Activated CD8-positive, alpha-beta memory T cell treated with anti-CD3 and anti-CD28 coated beads, Interleukin-2, amount 50 U/mL, for 1 hour (primary cell): ENCODE measurements around the gene FBXO11.

Experiments used
- DNase-seq: peaks from one replicate; pipeline ENCODE4 v3.0.0-alpha.2; 2020; ENCODE audit errors: extremely low read depth

The FBXO11 gene

GRCh38 chr2:47783486-47784351 is 122.6 kb downstream of the FBXO11 start:
- DNase-seq, result no peak

- DNase-seq, result no peak
Measured at GRCh38 chr2:47782671-47783485, 123.4 kb downstream of the FBXO11 start, which contains the start of gene MSH6. Gene MSH6 (plus strand): TSS chr2:47783145. CDS start chr2:47783234, 89 bp downstream.

- DNase-seq, result no peak
Measured at GRCh38 chr2:47782381-47782670, 124.0 kb downstream of the FBXO11 start.

DNA sequence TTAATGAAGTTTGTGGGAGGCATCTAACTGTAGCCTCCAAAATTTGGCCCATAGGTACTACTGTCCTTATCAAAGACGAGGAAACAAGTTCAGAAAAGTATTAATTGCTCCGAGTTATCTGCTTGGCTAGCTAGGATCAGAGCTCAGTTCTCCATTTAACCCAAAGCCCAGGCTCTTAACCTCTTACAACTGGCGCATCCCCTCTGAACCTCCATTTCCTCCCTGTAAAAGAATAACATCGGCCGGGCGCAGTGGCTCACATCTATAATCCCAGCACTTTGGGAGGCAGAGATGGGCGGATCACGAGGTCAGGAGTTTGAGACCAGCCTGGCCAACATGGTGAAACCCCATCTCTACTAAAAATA is 126.9 kb downstream of the FBXO11 start:
- no peak for DNase-seq

GRCh38 chr2:47778698-47779425 is 127.4 kb downstream of the FBXO11 start:
- no peak for DNase-seq

GRCh38 chr2:47777277-47777937 is 128.9 kb downstream of the FBXO11 start:
- DNase-seq, result no peak

GRCh38 chr2:47774567-47774966 is 131.7 kb downstream of the FBXO11 start:
- no peak for DNase-seq

DNA sequence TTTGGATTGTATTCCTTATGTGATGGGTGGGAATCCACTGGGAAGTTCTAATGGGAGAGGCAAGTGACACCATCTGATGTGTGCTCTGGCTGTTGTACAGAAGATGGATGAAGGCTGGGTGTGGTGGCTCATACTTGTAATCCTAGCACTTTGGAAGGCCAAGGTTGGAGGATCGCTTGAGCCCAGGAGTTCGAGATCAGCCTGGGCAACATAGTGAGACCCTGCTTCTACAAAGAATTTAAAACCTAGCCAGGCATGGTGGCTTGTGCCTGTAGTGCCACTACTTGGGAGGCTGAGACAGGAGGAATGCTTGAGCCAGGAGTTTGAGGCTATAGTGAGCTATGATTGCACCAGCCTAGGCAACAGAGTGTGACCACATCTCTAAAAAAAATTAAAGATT is 134.0 kb downstream of the FBXO11 start:
- no peak for DNase-seq

GRCh38 chr2:47771211-47771610 is 135.1 kb downstream of the FBXO11 start:
- DNase-seq, result no peak

- no peak for DNase-seq
Measured at GRCh38 chr2:47769318-47769717, 137.0 kb downstream of the FBXO11 start.

DNA sequence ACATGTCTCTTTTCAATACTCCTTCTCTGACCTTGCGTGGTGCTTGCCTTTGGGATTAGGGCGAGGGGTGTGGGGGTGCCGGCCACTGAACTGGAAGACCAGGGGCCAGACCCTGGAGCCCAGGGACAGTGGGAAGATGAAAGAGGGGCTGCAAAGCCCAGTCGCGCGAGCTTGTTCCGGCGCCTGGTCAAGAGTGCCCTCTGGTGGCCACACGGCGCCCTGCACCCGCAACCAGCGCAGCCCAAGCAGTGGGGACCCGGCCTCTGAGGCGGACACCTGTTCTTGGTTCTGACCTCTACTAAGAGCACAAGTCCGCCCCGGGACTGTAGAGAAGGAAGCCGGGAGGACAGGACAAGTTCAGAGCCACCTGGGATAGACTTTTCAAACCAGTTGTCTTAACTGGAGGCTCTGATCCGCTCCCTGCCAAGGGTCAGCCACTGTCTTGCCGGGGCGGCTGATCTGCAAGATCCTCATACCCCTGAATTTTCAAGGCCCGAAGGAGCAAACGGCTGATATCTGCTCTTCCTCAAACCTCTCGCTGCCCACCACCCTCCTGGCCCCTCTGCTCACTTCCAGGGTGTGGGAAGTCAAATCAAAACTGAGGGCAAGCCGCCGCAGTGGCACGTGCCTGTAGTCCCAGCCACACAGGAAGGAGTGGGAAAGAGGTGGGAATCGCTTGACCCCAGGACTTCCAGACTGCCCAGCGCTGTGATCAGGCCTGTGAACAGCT is 138.3 kb downstream of the FBXO11 start:
- DNase-seq, result no peak

- no peak for DNase-seq
Measured at GRCh38 chr2:47767497-47767844, 138.8 kb downstream of the FBXO11 start.

DNA sequence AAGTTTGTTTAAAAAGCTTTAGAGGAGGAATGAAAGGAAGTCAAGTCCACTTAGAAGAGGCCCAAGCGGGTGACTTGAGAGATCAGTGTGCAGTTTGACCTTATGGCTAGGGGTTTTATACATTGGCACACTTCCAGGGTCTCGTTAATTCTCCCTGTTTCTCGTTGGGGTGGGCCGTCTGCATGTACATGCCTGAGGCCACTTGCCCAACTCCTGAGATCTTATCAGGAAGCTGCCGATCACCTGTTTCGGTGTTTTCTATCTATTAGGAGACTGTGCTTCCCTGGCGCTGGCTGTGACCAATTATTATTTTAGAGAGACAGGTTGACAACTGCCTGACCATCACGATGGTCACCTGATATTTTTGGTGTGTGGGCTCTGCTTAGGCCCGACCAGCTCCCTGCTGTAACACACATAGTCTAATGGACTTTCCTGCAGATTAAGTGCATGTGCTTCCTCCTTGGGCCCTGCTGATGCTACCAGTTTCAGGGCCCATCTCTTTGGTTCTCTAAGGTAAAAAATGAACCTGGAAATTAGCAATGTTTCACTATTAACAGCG is 154.4 kb downstream of the FBXO11 start:
- DNase-seq, result no peak

DNA sequence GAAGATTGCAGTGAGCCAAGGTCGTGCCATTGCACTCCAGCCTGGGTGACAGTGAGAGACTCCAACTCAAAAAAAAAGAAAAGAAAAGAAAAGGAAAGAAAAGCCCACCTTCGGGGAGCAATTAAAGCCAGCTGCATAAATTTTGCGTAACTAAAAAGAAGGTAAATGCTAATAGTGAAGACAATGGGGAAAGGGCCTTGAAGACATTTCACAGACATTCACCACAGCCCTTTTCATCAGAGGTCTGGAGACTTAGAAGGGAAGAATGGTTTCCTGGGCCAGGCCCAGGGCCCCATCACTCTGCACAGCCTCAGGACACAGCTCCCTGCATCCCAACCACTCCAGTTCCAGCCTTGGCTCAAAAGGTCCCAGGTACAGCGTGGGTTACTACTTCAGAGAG is 158.4 kb downstream of the FBXO11 start:
- DNase-seq, result no peak

DNA sequence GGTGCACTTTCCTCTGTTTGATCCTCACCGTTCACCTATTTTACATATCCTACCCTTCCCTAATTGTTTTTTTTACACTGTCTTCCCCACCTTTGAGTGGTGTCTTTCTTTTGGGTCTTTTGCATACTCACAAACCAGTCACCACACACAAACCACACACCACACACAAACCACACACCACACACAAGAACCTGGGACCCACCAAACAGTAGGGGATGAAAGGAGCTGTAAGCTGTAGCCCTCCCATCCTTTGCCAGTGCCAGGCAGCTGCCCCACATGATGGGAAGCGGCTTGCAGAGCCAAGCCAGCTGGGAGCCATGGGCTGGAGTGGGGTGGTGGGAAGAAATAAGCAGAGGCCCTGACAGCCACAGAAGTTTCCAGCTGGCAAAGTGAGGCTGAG is 162.2 kb downstream of the FBXO11 start:
- DNase-seq, result no peak

DNA sequence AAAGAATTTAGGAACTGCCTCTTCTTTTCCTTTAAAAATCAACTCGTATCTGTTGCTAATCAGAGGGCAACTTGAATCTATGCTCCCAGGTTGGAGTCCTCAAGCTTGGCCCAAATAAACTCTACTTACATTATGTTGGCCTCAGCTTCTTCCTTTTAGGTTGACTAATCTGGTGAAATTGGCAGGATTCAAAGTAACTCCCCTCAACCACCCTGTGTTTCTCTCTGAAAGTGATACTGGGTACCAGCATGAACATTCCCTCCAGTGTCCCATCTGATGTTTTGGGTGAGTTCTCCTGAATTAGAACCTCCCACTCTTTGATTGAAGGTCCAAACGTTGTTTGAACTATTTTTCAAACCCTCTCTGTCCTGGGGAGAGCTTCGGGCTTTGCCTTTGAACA is 164.7 kb downstream of the FBXO11 start:
- no peak for DNase-seq

GRCh38 chr2:47741101-47741500 is 165.2 kb downstream of the FBXO11 start:
- DNase-seq, result no peak
